SH-SY5Y (cell line): ENCODE measurements around the gene MAST4.

ENCODE experiments used
- GATA2 ChIP-seq: IDR thresholded peaks from 2 replicates; pipeline ENCODE4 v1.6.1; 2011; ENCODE audit warnings: mild to moderate bottlenecking, low read depth, low read length
- GATA3 ChIP-seq: IDR thresholded peaks from 2 replicates; pipeline ENCODE4 v1.6.1; 2011; ENCODE audit warnings: low read depth, mild to moderate bottlenecking, low read length, moderate library complexity

DNA sequence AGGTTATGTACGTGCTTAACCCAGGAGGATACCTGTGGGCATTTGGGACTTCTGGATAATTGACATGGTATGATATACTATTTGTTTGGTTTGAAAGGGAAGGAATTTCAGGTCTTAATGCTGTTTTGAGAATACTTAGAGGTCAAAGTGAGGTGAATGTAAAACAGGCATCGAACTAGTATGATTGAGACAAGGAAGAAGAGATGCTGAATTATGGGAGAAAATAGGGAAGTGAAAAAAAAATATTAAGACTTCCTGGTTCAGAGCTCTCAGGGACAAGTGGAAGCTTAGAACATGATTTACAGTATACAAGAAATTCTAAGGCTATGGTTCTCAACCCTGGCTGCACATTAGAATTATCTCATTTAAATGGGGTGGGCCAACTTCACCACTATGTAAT, 485.1 kb downstream of the MAST4 start:
- TF ChIP-seq GATA3, result no peak
- TF ChIP-seq GATA2, result no peak
